HG02571 (cell line): ENCODE results near the gene UGT1A7.
"Not testable (repeated sequence)": the region's sequence is repeated elsewhere in the genome, so short reads cannot be mapped to it uniquely, and the experiment has no call there.

Experiments
- ATAC-seq: cut with Tn5 transposase; IDR thresholded peaks from one replicate; pipeline ENCODE4 v1.9.1; 2021; ENCODE audit warnings: mild to moderate bottlenecking, moderate library complexity; ENCODE audit not compliant: unreplicated experiment

The UGT1A7 gene

GRCh38 chr2:233681521-233682099 is at the start of gene UGT1A7:
TSS of gene UGT1A7 (plus strand) at chr2:233681901. CDS start at chr2:233681938, 37 bp downstream.
- ATAC-seq, result no peak

GRCh38 chr2:233636306-233636705 is 45.4 kb upstream of the UGT1A7 start, which contains the start of gene UGT1A10:
TSS of gene UGT1A10 (plus strand) at chr2:233636448. CDS start at chr2:233636523, 75 bp downstream.
- ATAC-seq, result not testable (repeated sequence)

- ATAC-seq, result no peak
These were observed 42.9 kb upstream of the UGT1A7 start for GRCh38 chr2:233638836-233639235.

- ATAC-seq, result no peak
These were observed 41.8 kb upstream of the UGT1A7 start for GRCh38 chr2:233639860-233640259.

GRCh38 chr2:233643128-233643527 is 38.6 kb upstream of the UGT1A7 start:
- ATAC-seq, result no peak

DNA sequence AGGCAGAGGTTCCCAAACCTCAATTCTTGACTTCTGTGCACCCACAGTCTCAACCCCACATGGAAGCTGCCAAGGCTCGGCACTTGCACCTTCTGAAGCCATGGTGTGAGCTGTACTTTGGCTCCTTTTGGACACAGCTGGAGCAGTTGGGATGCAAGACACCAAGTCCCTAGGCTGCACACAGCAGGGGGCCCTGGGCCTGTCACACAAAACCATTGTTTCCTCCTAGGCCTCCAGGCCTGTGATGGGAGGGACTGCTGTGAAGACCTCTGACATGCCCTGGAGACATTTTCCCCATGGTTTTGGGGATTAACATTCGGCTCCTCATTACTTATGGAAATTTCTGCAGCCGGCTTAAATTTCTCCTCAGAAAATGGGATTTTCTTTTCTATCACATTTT is 35.7 kb upstream of the UGT1A7 start:
- ATAC-seq, result not testable (repeated sequence)

DNA sequence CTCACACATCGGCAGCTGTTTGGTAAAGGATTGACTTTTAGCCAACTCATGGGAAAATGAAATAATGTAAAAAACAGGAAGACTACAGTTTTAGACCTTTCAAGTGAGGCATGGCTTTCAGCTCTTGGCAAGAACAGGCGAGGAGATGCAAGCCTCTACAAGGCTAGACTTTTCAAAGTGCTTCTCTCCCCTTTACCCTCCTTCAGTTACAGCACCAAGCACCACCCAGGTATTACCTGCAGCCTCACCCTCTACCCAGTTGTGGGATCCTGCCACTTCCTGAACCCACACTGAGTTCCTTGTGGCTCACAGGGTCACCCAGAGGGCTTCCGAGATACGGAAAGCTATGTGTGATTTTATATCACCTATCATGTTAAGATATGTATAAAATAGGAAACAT is 30.7 kb upstream of the UGT1A7 start:
- no peak for ATAC-seq

DNA sequence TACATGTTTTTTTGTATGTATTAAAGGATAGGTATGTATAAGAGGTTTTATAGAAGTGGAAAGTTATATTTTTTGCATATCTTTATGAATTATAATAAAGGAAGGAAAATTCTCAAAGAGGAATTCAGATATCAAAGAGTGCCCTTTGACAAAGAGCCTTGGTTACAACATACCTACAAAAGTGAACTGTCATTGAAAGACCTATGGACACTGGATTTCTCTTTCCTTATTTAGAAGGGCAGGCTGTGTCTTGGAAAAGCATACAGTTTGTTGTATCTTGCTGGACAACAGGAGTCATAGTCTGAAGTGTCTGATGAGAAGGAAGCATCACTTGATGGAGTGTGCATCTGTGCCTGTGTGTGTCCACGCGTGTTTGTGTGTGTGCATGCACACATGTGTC is 30.3 kb upstream of the UGT1A7 start:
- no peak for ATAC-seq

DNA sequence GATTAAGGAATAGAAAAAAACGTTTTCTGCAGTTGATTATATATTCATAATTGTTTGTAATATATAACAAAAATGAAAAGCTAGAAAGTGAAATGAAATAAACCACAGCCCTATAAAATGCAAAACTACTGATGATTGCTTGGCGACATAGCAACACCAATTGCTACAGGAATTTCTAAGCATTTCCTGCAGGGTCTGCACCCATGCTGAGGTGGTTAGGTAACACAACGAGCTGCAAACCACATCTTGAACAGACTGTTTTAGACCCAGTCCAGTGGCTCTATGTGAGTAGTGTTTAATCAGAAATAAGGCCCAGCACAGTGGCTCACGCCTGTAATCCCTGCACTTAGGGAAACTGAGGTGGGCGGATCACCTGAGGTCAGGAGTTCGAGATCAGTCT is 27.2 kb upstream of the UGT1A7 start:
- no peak for ATAC-seq

- ATAC-seq, result no peak
These were observed 26.7 kb upstream of the UGT1A7 start for GRCh38 chr2:233655043-233655442.

DNA sequence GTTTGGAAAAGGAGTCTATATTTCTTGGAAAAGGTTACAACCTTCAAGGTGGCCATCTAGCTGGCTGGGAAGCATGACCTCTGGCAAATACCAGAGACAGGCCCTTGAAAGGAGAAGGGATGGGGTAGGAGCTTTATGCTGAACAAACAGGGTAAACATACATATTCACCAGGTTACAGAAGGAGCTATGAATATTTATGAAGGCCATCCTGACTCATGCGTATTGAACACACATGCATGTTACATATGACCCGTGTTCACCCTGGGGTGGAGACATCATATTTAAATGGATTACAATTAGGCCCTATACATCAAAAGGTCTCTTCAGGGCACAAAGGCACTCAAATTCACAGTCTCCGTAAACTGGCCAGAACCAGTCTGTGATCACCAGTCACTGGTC is 25.8 kb upstream of the UGT1A7 start:
- ATAC-seq, result not testable (repeated sequence)

- ATAC-seq, result no peak
These were observed 25.3 kb upstream of the UGT1A7 start for GRCh38 chr2:233656443-233656842.

DNA sequence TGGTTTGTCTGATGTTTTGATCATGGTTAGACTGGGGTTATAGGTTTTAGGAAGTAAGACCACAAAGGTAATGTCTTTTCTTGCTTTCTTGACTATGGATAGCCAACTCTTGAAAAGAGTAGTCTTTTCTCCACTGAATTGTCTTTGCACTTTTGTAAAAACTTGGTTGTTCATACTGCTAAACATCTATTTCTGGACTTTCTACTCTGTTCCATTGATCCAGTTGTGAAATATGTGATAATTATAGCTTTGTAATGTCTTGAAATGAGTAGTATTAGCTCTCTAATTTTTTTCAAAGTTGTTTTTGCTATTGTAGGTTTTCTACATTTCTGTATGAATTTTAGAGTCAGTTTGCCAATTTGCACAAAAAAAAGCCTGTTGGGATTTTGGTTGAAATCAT is 23.1 kb upstream of the UGT1A7 start:
- no peak for ATAC-seq

- ATAC-seq, result no peak
These were observed 17.8 kb upstream of the UGT1A7 start for GRCh38 chr2:233663911-233664310.

- no peak for ATAC-seq
These were observed 13.0 kb upstream of the UGT1A7 start for GRCh38 chr2:233668605-233669260.

DNA sequence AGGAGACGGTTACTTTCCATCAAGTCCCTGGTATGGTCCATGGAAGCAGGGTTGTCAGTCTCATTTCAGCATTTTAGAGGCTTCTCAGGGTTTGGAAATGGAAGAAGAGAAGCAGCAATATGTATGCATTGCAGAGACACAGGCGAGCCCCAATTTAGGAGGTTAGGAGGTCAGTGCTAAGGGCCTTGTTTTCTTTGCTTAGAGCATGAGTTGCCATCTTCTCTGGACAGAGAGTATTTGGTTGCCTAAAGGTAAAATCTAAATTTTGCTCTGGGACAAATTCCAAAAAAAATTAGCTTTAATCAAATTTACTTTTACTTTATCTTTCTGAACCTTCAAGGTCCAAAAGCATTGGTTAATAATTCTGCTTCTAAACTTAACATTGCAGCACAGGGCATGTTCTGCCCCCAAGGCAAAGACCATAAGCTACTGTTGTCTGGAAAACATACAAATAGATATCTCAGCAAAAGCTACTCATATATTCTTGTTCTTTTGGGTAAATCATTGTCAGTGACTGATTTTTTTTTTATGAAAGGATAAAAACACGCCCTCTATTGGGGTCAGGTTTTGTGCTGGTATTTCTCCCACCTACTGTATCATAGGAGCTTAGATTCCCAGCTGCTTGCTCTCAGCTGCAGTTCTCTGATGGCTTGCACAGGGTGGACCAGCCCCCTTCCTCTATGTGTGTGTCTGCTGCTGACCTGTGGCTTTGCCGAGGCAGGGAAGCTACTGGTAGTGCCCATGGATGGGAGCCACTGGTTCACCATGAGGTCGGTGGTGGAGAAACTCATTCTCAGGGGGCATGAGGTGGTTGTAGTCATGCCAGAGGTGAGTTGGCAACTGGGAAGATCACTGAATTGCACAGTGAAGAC is 10.2 kb upstream of the UGT1A7 start, which contains the start of gene UGT1A9:
Gene UGT1A9 (plus strand): TSS at position 609 of the 872 bp plus-strand sequence. CDS start 37 bp downstream, at position 646.
- no peak for ATAC-seq

DNA sequence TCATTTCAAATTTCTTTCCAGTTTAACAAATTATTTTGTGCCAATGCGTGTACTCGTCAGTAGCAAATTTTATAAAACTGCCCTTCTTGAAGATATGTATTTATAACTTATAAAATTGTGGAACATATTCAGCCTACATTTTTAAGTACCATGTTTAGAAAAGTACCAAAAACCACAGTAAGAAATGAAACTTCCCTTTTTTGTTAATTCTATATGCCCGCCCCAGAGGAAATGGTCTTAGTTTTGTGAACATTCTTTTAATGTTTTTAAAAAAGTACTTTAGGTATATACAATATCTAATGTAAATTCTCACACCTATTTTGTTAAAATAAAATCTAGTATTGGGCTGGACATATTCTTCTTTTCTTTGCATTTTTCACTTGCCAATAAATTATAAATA is 8.8 kb upstream of the UGT1A7 start:
- no peak for ATAC-seq

- ATAC-seq, result no peak
These were observed 7.8 kb upstream of the UGT1A7 start for GRCh38 chr2:233673896-233674295.

DNA sequence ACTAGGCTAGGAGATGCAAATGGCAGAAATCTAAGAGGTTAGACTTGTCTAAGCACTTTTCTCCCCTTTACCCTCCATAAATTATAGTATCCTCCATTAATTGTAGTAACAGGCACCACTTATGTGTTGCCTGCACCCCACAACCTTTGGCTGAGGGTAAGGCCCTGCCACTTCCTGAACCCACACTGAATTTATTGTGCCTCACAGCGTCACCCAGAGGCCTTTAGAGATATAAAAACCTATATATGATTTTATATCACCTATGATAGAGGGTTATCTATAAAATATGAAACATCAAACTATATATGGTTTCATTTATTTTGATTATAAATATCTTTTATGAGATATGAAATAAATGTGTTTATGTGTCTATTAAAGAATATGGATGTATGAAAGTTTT is 7.4 kb upstream of the UGT1A7 start:
- no peak for ATAC-seq

DNA sequence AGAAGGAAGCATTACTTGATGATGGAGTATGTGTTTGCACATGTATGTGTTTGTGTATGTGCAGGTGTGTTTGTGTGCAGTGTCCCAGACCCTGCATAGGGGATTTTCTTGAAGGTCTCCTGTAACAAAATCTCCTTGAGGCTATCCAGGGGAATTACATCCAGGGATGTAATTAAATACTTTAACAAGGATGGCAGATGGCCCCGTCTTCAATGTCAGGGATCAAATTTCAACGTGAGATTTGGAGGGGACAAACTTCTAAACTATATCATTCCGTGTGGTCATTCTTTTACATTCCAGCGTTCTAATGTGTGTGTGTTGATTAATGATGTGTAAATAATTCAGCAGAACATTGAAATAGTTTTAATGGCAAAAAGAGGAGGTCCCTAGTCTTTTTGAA is 6.7 kb upstream of the UGT1A7 start:
- ATAC-seq, result no peak

DNA sequence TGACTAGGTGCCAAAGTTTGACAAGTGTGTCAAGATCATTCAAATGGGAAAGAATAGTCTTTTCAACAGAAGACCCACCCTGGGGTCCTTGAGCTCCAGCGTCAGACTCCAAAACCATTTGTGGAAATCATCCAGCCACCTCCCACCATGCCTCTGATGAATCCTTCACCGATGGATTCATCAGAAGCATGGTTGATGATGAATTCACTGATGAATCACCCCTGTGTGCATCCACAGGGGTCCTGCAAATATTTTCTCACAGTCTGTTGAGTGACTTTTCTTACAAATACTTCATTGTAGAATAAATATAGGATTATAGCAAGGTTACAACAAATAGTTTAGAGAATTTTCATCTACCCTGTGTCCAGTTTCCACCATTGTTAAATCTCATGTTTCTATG is 5.7 kb upstream of the UGT1A7 start:
- no peak for ATAC-seq

GRCh38 chr2:233679196-233679595 is 2.5 kb upstream of the UGT1A7 start:
- ATAC-seq, result no peak
